MCF 10A (cell line): ENCODE data around the gene SYT5. TPM values are rescaled to one million over a fixed set of nuclear protein-coding genes. Genes with fewer than 3 reads are reported as not detected.

ENCODE experiments used
- BruUV-seq: library from RNA; stranded (reverse); fragments of 400-500 nt; replicated peaks from 2 replicates; lab custom pipeline; 2021; lab: Mats Ljungman, UMichigan
- CTCF ChIA-PET: fragments of 300-600 bp; sonication (Branson Sonifier 250); formaldehyde crosslinking; extraction: SDS; loops from one replicate; lab custom pipeline; 2021; ENCODE audit warnings: antibody characterized with exemption, inconsistent platforms; lab: Yijun Ruan, JAX
- POLR2A ChIA-PET: fragments of 300-600, 350-650 bp; sonication (Branson Sonifier 250); formaldehyde crosslinking; extraction: SDS; loops from one replicate; lab custom pipeline; 2020; ENCODE audit warnings: antibody characterized with exemption, inconsistent platforms; lab: Yijun Ruan, JAX
- DNase-seq: peaks from one replicate; pipeline ENCODE4 v3.0.0-alpha.2; 2018; ENCODE audit not compliant: unreplicated experiment
- H3K27ac Mint-ChIP-seq: one replicate; pipeline ENCODE4 v1.8.0; 2022; ENCODE audit warnings: mild to moderate bottlenecking, low read depth, mixed read lengths; ENCODE audit not compliant: unreplicated experiment
- H3K27me3 Mint-ChIP-seq: one replicate; pipeline ENCODE4 v1.8.0; 2022; ENCODE audit warnings: mixed read lengths; ENCODE audit not compliant: insufficient read depth, unreplicated experiment
- H3K36me3 Mint-ChIP-seq: one replicate; pipeline ENCODE4 v1.8.0; 2022; ENCODE audit warnings: mild to moderate bottlenecking, moderate library complexity, mixed read lengths; ENCODE audit not compliant: insufficient read depth, unreplicated experiment
- H3K4me1 Mint-ChIP-seq: one replicate; pipeline ENCODE4 v1.8.0; 2022; ENCODE audit warnings: mixed read lengths; ENCODE audit not compliant: insufficient read depth, unreplicated experiment
- H3K4me3 Mint-ChIP-seq: one replicate; pipeline ENCODE4 v1.8.0; 2022; ENCODE audit warnings: mild to moderate bottlenecking, moderate library complexity, mixed read lengths; ENCODE audit not compliant: unreplicated experiment
- H3K9me3 Mint-ChIP-seq: one replicate; pipeline ENCODE4 v1.8.0; 2022; ENCODE audit warnings: mixed read lengths; ENCODE audit not compliant: unreplicated experiment
- CTCF ChIP-seq: fragments of 200-600 bp; IDR thresholded peaks from one replicate; pipeline ENCODE4 v1.8.0; 2022; ENCODE audit warnings: antibody characterized with exemption, mild to moderate bottlenecking; ENCODE audit not compliant: unreplicated experiment
- intact Hi-C: fragments of 100-400 bp; cut with micrococcal nuclease; formaldehyde crosslinking; loops from 2 replicates; pipeline ENCODE4 v1.14.1; 2022
- total RNA-seq: library from RNA; stranded (reverse); gene quantifications from 2 replicates; pipeline ENCODE4 v1.2.3, GENCODE V29; 2022

The SYT5 gene
- total RNA-seq, 1 experiment from 2014 or later: not detected

- BruUV-seq: no TSS peak
- ChIA-PET CTCF (interaction anchor here (0.6 to 1.6 kb wide), 7 partner anchors 9 to 711 kb away, joined by 3 to 6 read pairs (median 3); partner anchors contain the start of gene SYT5), POLR2A (interaction anchor here (0.6 to 2.6 kb wide), 18 partner anchors 9 to 195 kb away, joined by 3 to 22 read pairs (median 6); partner anchors contain the start of genes DNAAF3, PPP6R1, RDH13 and SYT5)
- TF ChIP-seq CTCF: no peak
- no peaks in the 10 kb centered on the region for H3K9me3 Mint-ChIP-seq
- peak; percentile 100 for DNase-seq
- H3K36me3 Mint-ChIP-seq: peaks cover 7% of the 10 kb centered on the region
- peaks cover 14% of the 10 kb centered on the region for H3K4me1 Mint-ChIP-seq
- no peaks in the 10 kb centered on the region for H3K27me3 Mint-ChIP-seq
- intact Hi-C loops: loop anchor here (1.0 to 2.0 kb wide), 3 partner anchors 17 to 27 kb away; partner anchors contain the start of gene DNAAF3
- H3K4me3 Mint-ChIP-seq: peak overlapping the region; percentile 64
- H3K27ac Mint-ChIP-seq: peak overlapping the region; percentile 99
Observed at GRCh38 chr19:55189403-55189835, 9.3 kb upstream of the SYT5 start.

GRCh38 chr19:55188625-55189024, 8.5 kb upstream of the SYT5 start:
- DNase-seq: peak; percentile 85
- Mint-ChIP-seq H3K9me3 (no peaks in the 10 kb centered on the region), H3K27ac (peak overlapping the region; percentile 99), H3K27me3 (no peaks in the 10 kb centered on the region), H3K36me3 (peaks cover 7% of the 10 kb centered on the region), H3K4me3 (peak overlapping the region; percentile 64), H3K4me1 (peaks cover 14% of the 10 kb centered on the region)
- TSS peak; percentile 79 for BruUV-seq
- ChIA-PET POLR2A (interaction anchor here (0.6 to 2.3 kb wide), 13 partner anchors 9 to 273 kb away, joined by 3 to 22 read pairs (median 6); partner anchors contain the start of genes DNAAF3, ISOC2, PPP6R1 and RDH13), CTCF (interaction anchor here (0.5 to 1.6 kb wide), 7 partner anchors 8 to 844 kb away, joined by 3 to 6 read pairs (median 3); partner anchors contain the start of gene SYT5)
- intact Hi-C loops: loop anchor here (1.0 to 2.0 kb wide), 3 partner anchors 18 to 28 kb away; partner anchors contain the start of gene DNAAF3
- TF ChIP-seq CTCF: no peak

GRCh38 chr19:55186080-55186479, 6.0 kb upstream of the SYT5 start:
- POLR2A ChIA-PET: interaction anchor here (0.5 kb wide), 1 partner anchor 36 kb away, joined by 3 read pairs; no protein-coding TSS in a partner anchor
- CTCF ChIA-PET: interaction anchor here (1.0 kb wide), 1 partner anchor 10 kb away, joined by 4 read pairs; no protein-coding TSS in a partner anchor
- peaks cover 14% of the 10 kb centered on the region for H3K4me1 Mint-ChIP-seq
- no peak overlapping the region for H3K27ac Mint-ChIP-seq
- peaks cover 7% of the 10 kb centered on the region for H3K36me3 Mint-ChIP-seq
- no peak for TF ChIP-seq CTCF
- no TSS peak for BruUV-seq
- intact Hi-C loops: no loop called here
- H3K9me3 Mint-ChIP-seq: no peaks in the 10 kb centered on the region
- peaks cover 14% of the 10 kb centered on the region for H3K27me3 Mint-ChIP-seq
- DNase-seq: no peak
- H3K4me3 Mint-ChIP-seq: no peak overlapping the region

GRCh38 chr19:55181740-55182139, 1.7 kb upstream of the SYT5 start:
- TF ChIP-seq CTCF: no peak

More at GRCh38 chr19:55181740-55182139, 1.7 kb upstream of the SYT5 start:
- Mint-ChIP-seq H3K4me3 (no peak overlapping the region), H3K27ac (no peak overlapping the region), H3K4me1 (peaks cover 10% of the 10 kb centered on the region), H3K36me3 (peaks cover 12% of the 10 kb centered on the region), H3K27me3 (peaks cover 29% of the 10 kb centered on the region), H3K9me3 (no peaks in the 10 kb centered on the region)
- no peak for DNase-seq
- ChIA-PET CTCF (no interaction called here), POLR2A (interaction anchor here (0.6 kb wide), 1 partner anchor 64 kb away, joined by 3 read pairs; the partner anchor contains the start of gene PPP1R12C)
- intact Hi-C loops: no loop called here
- BruUV-seq: no TSS peak
